Neural cell (in vitro differentiated cells): Measurements from ENCODE around the gene OXT. TPM values are rescaled to one million over a fixed set of nuclear protein-coding genes. Genes with fewer than 3 reads are reported as not detected.

ENCODE experiments used
- H2AFZ ChIP-seq: fragments of 200-600, 300-800 bp; sonication (generic), shearing (Covaris generic); 2 replicates; pipeline ENCODE4 v1.6.0; 2014; ENCODE audit warnings: low read depth, mild to moderate bottlenecking, antibody characterized with exemption, low read length, moderate library complexity
- H3F3A ChIP-seq: fragments of 200-600 bp; shearing (Covaris generic); 2 replicates; pipeline ENCODE4 v1.6.1; 2016; ENCODE audit warnings: mild to moderate bottlenecking, moderate library complexity, mixed read lengths, antibody characterized with exemption, low read length; ENCODE audit not compliant: insufficient read depth, poor library complexity, severe bottlenecking
- H3K27ac ChIP-seq: fragments of 200-600, 300-800 bp; sonication (generic), shearing (Covaris generic); 2 replicates; pipeline ENCODE4 v1.5.1; 2014; ENCODE audit warnings: mild to moderate bottlenecking, low read length, moderate library complexity
- H3K27me3 ChIP-seq: fragments of 300-800, 200-600 bp; sonication (generic), shearing (Covaris generic); 2 replicates; pipeline ENCODE4 v1.6.0; 2014; ENCODE audit warnings: mild to moderate bottlenecking, low read depth, low read length, moderate library complexity; ENCODE audit not compliant: insufficient read depth
- H3K36me3 ChIP-seq: fragments of 300-800, 200-600 bp; sonication (generic), shearing (Covaris generic); 2 replicates; pipeline ENCODE4 v1.5.1; 2014; ENCODE audit warnings: mild to moderate bottlenecking, antibody characterized with exemption, low read length, moderate library complexity; ENCODE audit not compliant: insufficient read depth
- H3K4me2 ChIP-seq: fragments of 300-800, 200-600 bp; sonication (generic), shearing (Covaris generic); 2 replicates; pipeline ENCODE4 v1.6.0; 2014; ENCODE audit warnings: mild to moderate bottlenecking, low read length
- H3K4me3 ChIP-seq: fragments of 300-800, 200-600 bp; sonication (generic), shearing (Covaris generic); 2 replicates; pipeline ENCODE4 v1.5.1; 2014; ENCODE audit warnings: mild to moderate bottlenecking, low read length, moderate library complexity
- H3K79me2 ChIP-seq: fragments of 200-600 bp; shearing (Covaris generic); replicated peaks from 2 replicates; pipeline ENCODE4 v1.6.0; 2014; ENCODE audit warnings: mild to moderate bottlenecking, low read length, moderate library complexity; ENCODE audit not compliant: insufficient read depth
- H3K9ac ChIP-seq: fragments of 300-800, 200-600 bp; sonication (generic), shearing (Covaris generic); 2 replicates; pipeline ENCODE4 v1.6.1; 2016; ENCODE audit warnings: mild to moderate bottlenecking, low read length, mixed read lengths
- H3K9me2 ChIP-seq: fragments of 200-600 bp; shearing (Covaris generic); 2 replicates; pipeline ENCODE4 v1.6.1; 2016; ENCODE audit warnings: mild to moderate bottlenecking, low read length, mixed read lengths; ENCODE audit not compliant: insufficient read depth
- H3K9me3 ChIP-seq: fragments of 200-600, 300-800 bp; sonication (generic), shearing (Covaris generic); 2 replicates; pipeline ENCODE4 v1.6.1; 2016; ENCODE audit warnings: mild to moderate bottlenecking, mixed run types, low read length, moderate library complexity, mixed read lengths
- H4K20me1 ChIP-seq: fragments of 200-600 bp; shearing (Covaris generic); 2 replicates; pipeline ENCODE4 v1.6.1; 2016; ENCODE audit warnings: mild to moderate bottlenecking, mixed run types; ENCODE audit not compliant: insufficient read depth
- EP300 ChIP-seq: fragments of 450-650 bp; conservative IDR thresholded peaks from 2 replicates; pipeline ENCODE4 v1.6.1; 2014; ENCODE audit warnings: antibody characterized with exemption, mild to moderate bottlenecking, moderate library complexity; ENCODE audit not compliant: poor library complexity, severe bottlenecking
- EZH2 ChIP-seq: fragments of 200-600, 300-800 bp; shearing (Covaris generic), sonication (generic); IDR thresholded peaks from 2 replicates; pipeline ENCODE4 v1.6.1; 2014; ENCODE audit warnings: antibody characterized with exemption, low read length, borderline replicate concordance, mild to moderate bottlenecking; ENCODE audit not compliant: insufficient read depth, poor library complexity, severe bottlenecking
- MXI1 ChIP-seq: fragments of 450-650 bp; conservative IDR thresholded peaks from 2 replicates; pipeline ENCODE4 v1.6.1; 2014; ENCODE audit warnings: antibody characterized with exemption, mild to moderate bottlenecking; ENCODE audit not compliant: poor library complexity, severe bottlenecking
- POLR2AphosphoS5 ChIP-seq: IDR thresholded peaks from 2 replicates; pipeline ENCODE4 v1.6.1; 2012
- RAD21 ChIP-seq: fragments of 450-650 bp; conservative IDR thresholded peaks from 2 replicates; pipeline ENCODE4 v1.6.1; 2014; ENCODE audit warnings: antibody characterized with exemption, mild to moderate bottlenecking, moderate library complexity
- SMC3 ChIP-seq: fragments of 450-650 bp; conservative IDR thresholded peaks from 2 replicates; pipeline ENCODE4 v1.6.1; 2014; ENCODE audit warnings: antibody characterized with exemption, mild to moderate bottlenecking, moderate library complexity; ENCODE audit not compliant: poor library complexity
- TAF1 ChIP-seq: IDR thresholded peaks from 2 replicates; pipeline ENCODE4 v1.6.1; 2012; ENCODE audit warnings: low read depth
- polyA plus RNA-seq: library from polyadenylated mRNA; depleted of rRNA; stranded (reverse); fragments of >200 nt; gene quantifications from 2 replicates; pipeline ENCODE4 v1.2.3, GENCODE V29; 2014
- TF ChIP-seq, protein P1 (sequence below): IDR thresholded peaks from 2 replicates; pipeline ENCODE4 v1.6.1; 2012; ENCODE audit warnings: borderline replicate concordance
- TF ChIP-seq, protein P2 (sequence below): fragments of 450-650 bp; IDR thresholded peaks from 2 replicates; pipeline ENCODE4 v1.5.1; 2014; ENCODE audit warnings: antibody characterized with exemption, mild to moderate bottlenecking, moderate library complexity; ENCODE audit not compliant: poor library complexity, severe bottlenecking

The OXT gene
- polyA plus RNA-seq, 1 donor from 2014 or later = not detected

DNA sequence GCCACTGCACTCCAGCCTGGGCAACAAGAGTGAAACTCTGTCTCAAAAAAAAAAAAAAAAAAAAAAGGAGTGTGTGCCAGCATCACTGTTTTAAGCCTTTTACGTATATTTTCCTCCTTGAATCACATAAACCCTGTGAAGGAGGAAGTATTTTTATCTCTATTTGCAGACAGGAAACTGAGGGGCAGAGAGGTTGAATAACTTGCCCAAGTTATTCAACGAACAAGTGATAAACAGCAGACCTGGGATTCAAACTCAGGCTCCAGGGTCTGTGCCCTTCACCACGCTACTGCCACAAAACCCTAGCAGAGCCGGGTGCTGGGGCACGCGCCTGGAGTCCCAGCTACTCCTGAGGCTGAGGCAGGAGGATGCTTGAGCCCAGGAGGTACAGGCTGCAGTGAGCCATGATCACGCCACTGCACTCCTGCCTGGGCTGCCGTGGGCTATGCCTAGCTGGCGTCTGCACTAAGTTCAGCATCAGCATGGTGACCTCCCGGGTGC, 22.5 kb downstream of the OXT start:
- H3K4me3 ChIP-seq = no peak overlapping the region
- TF ChIP-seq EP300 (no peak), EZH2 (no peak), SMC3 (no peak), RAD21 (no peak)
- H3K9me2 ChIP-seq = no peaks in the 10 kb centered on the region
- H4K20me1 ChIP-seq = no peaks in the 10 kb centered on the region
- no peak overlapping the region for H2AFZ ChIP-seq
- H3K9me3 ChIP-seq = no peaks in the 10 kb centered on the region
- H3K27ac ChIP-seq = no peak overlapping the region
- peaks cover 12% of the 10 kb centered on the region for H3K27me3 ChIP-seq
- H3K36me3 ChIP-seq = no peaks in the 10 kb centered on the region
- H3F3A ChIP-seq = no peaks in the 10 kb centered on the region
- no peak overlapping the region for H3K9ac ChIP-seq
- H3K79me2 ChIP-seq = no peaks in the 10 kb centered on the region
- no peak overlapping the region for H3K4me2 ChIP-seq

- Histone ChIP-seq H3K9me2 (no peaks in the 10 kb centered on the region), H4K20me1 (no peaks in the 10 kb centered on the region), H3K27me3 (peaks cover 12% of the 10 kb centered on the region), H3K27ac (no peak overlapping the region), H3K79me2 (no peaks in the 10 kb centered on the region), H3K4me3 (no peak overlapping the region), H3K9me3 (no peaks in the 10 kb centered on the region), H3K4me2 (no peak overlapping the region), H3F3A (no peaks in the 10 kb centered on the region), H3K36me3 (no peaks in the 10 kb centered on the region), H3K9ac (no peak overlapping the region), H2AFZ (no peak overlapping the region)
- TF ChIP-seq SMC3 = no peak
- no peak for TF ChIP-seq POLR2AphosphoS5
- no peak for TF ChIP-seq RAD21
- TF ChIP-seq TAF1 = no peak
- no peak for TF ChIP-seq EP300
- TF ChIP-seq EZH2 = no peak
- TF ChIP-seq, protein P1, sequence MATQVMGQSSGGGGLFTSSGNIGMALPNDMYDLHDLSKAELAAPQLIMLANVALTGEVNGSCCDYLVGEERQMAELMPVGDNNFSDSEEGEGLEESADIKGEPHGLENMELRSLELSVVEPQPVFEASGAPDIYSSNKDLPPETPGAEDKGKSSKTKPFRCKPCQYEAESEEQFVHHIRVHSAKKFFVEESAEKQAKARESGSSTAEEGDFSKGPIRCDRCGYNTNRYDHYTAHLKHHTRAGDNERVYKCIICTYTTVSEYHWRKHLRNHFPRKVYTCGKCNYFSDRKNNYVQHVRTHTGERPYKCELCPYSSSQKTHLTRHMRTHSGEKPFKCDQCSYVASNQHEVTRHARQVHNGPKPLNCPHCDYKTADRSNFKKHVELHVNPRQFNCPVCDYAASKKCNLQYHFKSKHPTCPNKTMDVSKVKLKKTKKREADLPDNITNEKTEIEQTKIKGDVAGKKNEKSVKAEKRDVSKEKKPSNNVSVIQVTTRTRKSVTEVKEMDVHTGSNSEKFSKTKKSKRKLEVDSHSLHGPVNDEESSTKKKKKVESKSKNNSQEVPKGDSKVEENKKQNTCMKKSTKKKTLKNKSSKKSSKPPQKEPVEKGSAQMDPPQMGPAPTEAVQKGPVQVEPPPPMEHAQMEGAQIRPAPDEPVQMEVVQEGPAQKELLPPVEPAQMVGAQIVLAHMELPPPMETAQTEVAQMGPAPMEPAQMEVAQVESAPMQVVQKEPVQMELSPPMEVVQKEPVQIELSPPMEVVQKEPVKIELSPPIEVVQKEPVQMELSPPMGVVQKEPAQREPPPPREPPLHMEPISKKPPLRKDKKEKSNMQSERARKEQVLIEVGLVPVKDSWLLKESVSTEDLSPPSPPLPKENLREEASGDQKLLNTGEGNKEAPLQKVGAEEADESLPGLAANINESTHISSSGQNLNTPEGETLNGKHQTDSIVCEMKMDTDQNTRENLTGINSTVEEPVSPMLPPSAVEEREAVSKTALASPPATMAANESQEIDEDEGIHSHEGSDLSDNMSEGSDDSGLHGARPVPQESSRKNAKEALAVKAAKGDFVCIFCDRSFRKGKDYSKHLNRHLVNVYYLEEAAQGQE = no peak
- TF ChIP-seq, protein P2, sequence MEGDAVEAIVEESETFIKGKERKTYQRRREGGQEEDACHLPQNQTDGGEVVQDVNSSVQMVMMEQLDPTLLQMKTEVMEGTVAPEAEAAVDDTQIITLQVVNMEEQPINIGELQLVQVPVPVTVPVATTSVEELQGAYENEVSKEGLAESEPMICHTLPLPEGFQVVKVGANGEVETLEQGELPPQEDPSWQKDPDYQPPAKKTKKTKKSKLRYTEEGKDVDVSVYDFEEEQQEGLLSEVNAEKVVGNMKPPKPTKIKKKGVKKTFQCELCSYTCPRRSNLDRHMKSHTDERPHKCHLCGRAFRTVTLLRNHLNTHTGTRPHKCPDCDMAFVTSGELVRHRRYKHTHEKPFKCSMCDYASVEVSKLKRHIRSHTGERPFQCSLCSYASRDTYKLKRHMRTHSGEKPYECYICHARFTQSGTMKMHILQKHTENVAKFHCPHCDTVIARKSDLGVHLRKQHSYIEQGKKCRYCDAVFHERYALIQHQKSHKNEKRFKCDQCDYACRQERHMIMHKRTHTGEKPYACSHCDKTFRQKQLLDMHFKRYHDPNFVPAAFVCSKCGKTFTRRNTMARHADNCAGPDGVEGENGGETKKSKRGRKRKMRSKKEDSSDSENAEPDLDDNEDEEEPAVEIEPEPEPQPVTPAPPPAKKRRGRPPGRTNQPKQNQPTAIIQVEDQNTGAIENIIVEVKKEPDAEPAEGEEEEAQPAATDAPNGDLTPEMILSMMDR = no peak
- no peak for TF ChIP-seq MXI1
Measured at GRCh38 chr20:3094848-3095629, 23.6 kb downstream of the OXT start.
